Chondrocyte (in vitro differentiated cells): ENCODE measurements around the gene NAGLU. TPM values are rescaled to one million over a fixed set of nuclear protein-coding genes. Genes with fewer than 3 reads are reported as not detected.

ENCODE experiments used
- DNase-seq: peaks from one replicate; pipeline ENCODE4 v3.0.0; 2021; ENCODE audit warnings: mixed read lengths, low spot score
- H3K27ac Mint-ChIP-seq: one replicate; pipeline ENCODE4 v1.8.0; 2021; ENCODE audit warnings: mild to moderate bottlenecking, moderate library complexity, mixed read lengths; ENCODE audit not compliant: unreplicated experiment
- H3K27me3 Mint-ChIP-seq: 2 replicates; pipeline ENCODE4 v1.8.0; 2021; ENCODE audit warnings: low read depth, mixed read lengths
- H3K36me3 Mint-ChIP-seq: 2 replicates; pipeline ENCODE4 v1.8.0; 2021; ENCODE audit warnings: low read depth, mixed read lengths
- H3K4me1 Mint-ChIP-seq: 2 replicates; pipeline ENCODE4 v1.8.0; 2021; ENCODE audit warnings: low read depth, mild to moderate bottlenecking, mixed read lengths
- H3K4me3 Mint-ChIP-seq: one replicate; pipeline ENCODE4 v1.8.0; 2021; ENCODE audit warnings: mild to moderate bottlenecking, moderate library complexity, mixed read lengths; ENCODE audit not compliant: unreplicated experiment
- H3K9me3 Mint-ChIP-seq: 2 replicates; pipeline ENCODE4 v1.8.0; 2021; ENCODE audit warnings: low read depth, mixed read lengths
- CTCF ChIP-seq: fragments of 200-600 bp; sonication (generic); IDR thresholded peaks from 2 replicates; pipeline ENCODE4 v1.5.0; 2021; ENCODE audit warnings: antibody characterized with exemption, mild to moderate bottlenecking, moderate library complexity
- total RNA-seq: library from RNA; stranded (reverse); gene quantifications from 3 replicates; pipeline ENCODE4 v1.2.1, GENCODE V29; 2021

Gene NAGLU
- total RNA-seq, 1 donor from 2014 or later = 66.4 TPM

GRCh38 chr17:42568341-42569111 is 32.5 kb downstream of the NAGLU start:
- Mint-ChIP-seq H3K4me1 (peaks cover 25% of the 10 kb centered on the region), H3K36me3 (peaks cover 28% of the 10 kb centered on the region), H3K27me3 (no peaks in the 10 kb centered on the region), H3K27ac (no peak overlapping the region), H3K9me3 (no peaks in the 10 kb centered on the region), H3K4me3 (peak overlapping the region; percentile 2)
- no peak for DNase-seq
- TF ChIP-seq CTCF = no peak

GRCh38 chr17:42571435-42572225 is 35.6 kb downstream of the NAGLU start:
- H3K27me3 Mint-ChIP-seq = no peaks in the 10 kb centered on the region
- no peaks in the 10 kb centered on the region for H3K9me3 Mint-ChIP-seq
- TF ChIP-seq CTCF = no peak
- DNase-seq = no peak
- H3K4me3 Mint-ChIP-seq = no peak overlapping the region
- peaks cover 21% of the 10 kb centered on the region for H3K4me1 Mint-ChIP-seq
- H3K36me3 Mint-ChIP-seq = peaks cover 31% of the 10 kb centered on the region
- no peak overlapping the region for H3K27ac Mint-ChIP-seq

- no peak for TF ChIP-seq CTCF
- H3K36me3 Mint-ChIP-seq = peaks cover 27% of the 10 kb centered on the region
- H3K27ac Mint-ChIP-seq = peak overlapping the region; percentile 63
- no peaks in the 10 kb centered on the region for H3K9me3 Mint-ChIP-seq
- peaks cover 27% of the 10 kb centered on the region for H3K4me1 Mint-ChIP-seq
- DNase-seq = no peak
- no peak overlapping the region for H3K4me3 Mint-ChIP-seq
- no peaks in the 10 kb centered on the region for H3K27me3 Mint-ChIP-seq
Observed at GRCh38 chr17:42573095-42573494, 37.1 kb downstream of the NAGLU start.

GRCh38 chr17:42574463-42574862 is 38.4 kb downstream of the NAGLU start:
- no peak for TF ChIP-seq CTCF
- Mint-ChIP-seq H3K27me3 (no peaks in the 10 kb centered on the region), H3K36me3 (peaks cover 25% of the 10 kb centered on the region), H3K4me1 (peaks cover 25% of the 10 kb centered on the region), H3K4me3 (no peak overlapping the region), H3K27ac (no peak overlapping the region), H3K9me3 (no peaks in the 10 kb centered on the region)
- DNase-seq = no peak

- no peaks in the 10 kb centered on the region for H3K27me3 Mint-ChIP-seq
- peak overlapping the region; percentile 87 for H3K4me3 Mint-ChIP-seq
- H3K36me3 Mint-ChIP-seq = peaks cover 13% of the 10 kb centered on the region
- peaks cover 25% of the 10 kb centered on the region for H3K4me1 Mint-ChIP-seq
- H3K27ac Mint-ChIP-seq = peak overlapping the region; percentile 98
- TF ChIP-seq CTCF = no peak
- no peaks in the 10 kb centered on the region for H3K9me3 Mint-ChIP-seq
- peak; percentile 81 for DNase-seq
Observed at GRCh38 chr17:42577140-42577531, 41.1 kb downstream of the NAGLU start.
